GM12891 (cell line): ENCODE measurements around the gene CPEB4.

Experiments used
- DNase-seq: peaks from one replicate; pipeline ENCODE4 v3.0.0; 2011; ENCODE audit warnings: low spot score; ENCODE audit not compliant: insufficient read length
- FAIRE-seq: peaks from 2 replicates; lab custom pipeline; 2011; peaks lifted over from hg19 to GRCh38; lab: Jason Lieb, UNC
- PAX5 ChIP-seq: IDR thresholded peaks from 2 replicates; pipeline ENCODE4 v1.6.1; 2011; ENCODE audit warnings: low read length, moderate library complexity, mild to moderate bottlenecking; ENCODE audit not compliant: insufficient read depth, severe bottlenecking
- POLR2A ChIP-seq: IDR thresholded peaks from 2 replicates; pipeline ENCODE4 v1.6.1; 2011; ENCODE audit warnings: low read depth, low read length, control low read depth
- POLR2AphosphoS5 ChIP-seq: IDR thresholded peaks from 2 replicates; pipeline ENCODE4 v1.6.1; 2011; ENCODE audit warnings: low read depth, low read length, control low read depth
- POU2F2 ChIP-seq: IDR thresholded peaks from 2 replicates; pipeline ENCODE4 v1.6.1; 2011; ENCODE audit warnings: low read depth, mild to moderate bottlenecking, control low read depth, low read length, moderate library complexity
- SPI1 ChIP-seq: IDR thresholded peaks from 2 replicates; pipeline ENCODE4 v1.6.1; 2011; ENCODE audit warnings: low read depth, low read length, control low read depth
- TAF1 ChIP-seq: IDR thresholded peaks from 2 replicates; pipeline ENCODE4 v1.6.1; 2011; ENCODE audit warnings: low read depth, low read length, control low read depth

Gene CPEB4

GRCh38 chr5:173920866-173921555 lies 32.9 kb downstream of the CPEB4 start:
- FAIRE-seq (no peak), DNase-seq (no peak)
- no peak for TF ChIP-seq TAF1
- TF ChIP-seq POLR2A, result no peak
- no peak for TF ChIP-seq POLR2AphosphoS5
- TF ChIP-seq SPI1, result no peak
- no peak for TF ChIP-seq PAX5
- no peak for TF ChIP-seq POU2F2

GRCh38 chr5:173922527-173922926 lies 34.4 kb downstream of the CPEB4 start:
- DNase-seq, result no peak
- FAIRE-seq, result no peak
- TF ChIP-seq TAF1 (no peak), POLR2A (no peak), POU2F2 (no peak), POLR2AphosphoS5 (no peak), PAX5 (no peak), SPI1 (no peak)

GRCh38 chr5:173923218-173924095 lies 35.3 kb downstream of the CPEB4 start:
- TF ChIP-seq TAF1, result no peak
- TF ChIP-seq POLR2A, result no peak
- no peak for TF ChIP-seq SPI1
- TF ChIP-seq POU2F2, result no peak
- TF ChIP-seq PAX5, result no peak
- no peak for TF ChIP-seq POLR2AphosphoS5
- DNase-seq (no peak), FAIRE-seq (peak; percentile 31)

GRCh38 chr5:173924899-173925298 lies 36.8 kb downstream of the CPEB4 start:
- no peak for DNase-seq
- FAIRE-seq, result no peak
- no peak for TF ChIP-seq POLR2AphosphoS5
- no peak for TF ChIP-seq POLR2A
- TF ChIP-seq PAX5, result no peak
- TF ChIP-seq SPI1, result no peak
- TF ChIP-seq TAF1, result no peak
- TF ChIP-seq POU2F2, result no peak

- FAIRE-seq, result peak; percentile 41
- DNase-seq, result no peak
- TF ChIP-seq TAF1, result no peak
- TF ChIP-seq POLR2A, result no peak
- no peak for TF ChIP-seq PAX5
- TF ChIP-seq SPI1, result no peak
- no peak for TF ChIP-seq POU2F2
- no peak for TF ChIP-seq POLR2AphosphoS5
Observed at GRCh38 chr5:173925449-173926071, 37.4 kb downstream of the CPEB4 start.

- no peak for TF ChIP-seq POLR2A
- no peak for TF ChIP-seq SPI1
- TF ChIP-seq POLR2AphosphoS5, result no peak
- TF ChIP-seq POU2F2, result no peak
- no peak for TF ChIP-seq TAF1
- no peak for TF ChIP-seq PAX5
- FAIRE-seq (no peak), DNase-seq (no peak)
Observed at GRCh38 chr5:173926359-173926758, 38.2 kb downstream of the CPEB4 start.

- DNase-seq (no peak), FAIRE-seq (no peak)
- TF ChIP-seq PAX5, result no peak
- no peak for TF ChIP-seq SPI1
- no peak for TF ChIP-seq POLR2A
- TF ChIP-seq POLR2AphosphoS5, result no peak
- TF ChIP-seq POU2F2, result no peak
- no peak for TF ChIP-seq TAF1
Observed at GRCh38 chr5:173928871-173929574, 40.9 kb downstream of the CPEB4 start.

- TF ChIP-seq POLR2AphosphoS5 (no peak), SPI1 (no peak), PAX5 (no peak), POU2F2 (no peak), TAF1 (no peak), POLR2A (no peak)
- DNase-seq (no peak), FAIRE-seq (no peak)
Observed at GRCh38 chr5:173932695-173933139, 44.6 kb downstream of the CPEB4 start.

- FAIRE-seq (no peak), DNase-seq (no peak)
- TF ChIP-seq POLR2AphosphoS5, result no peak
- TF ChIP-seq PAX5, result no peak
- TF ChIP-seq SPI1, result no peak
- TF ChIP-seq POU2F2, result no peak
- no peak for TF ChIP-seq POLR2A
- no peak for TF ChIP-seq TAF1
Observed at GRCh38 chr5:173933901-173934300, 45.8 kb downstream of the CPEB4 start.
